ENCODE results near the gene GPC6.
A peak's percentile ranks its signal among the peaks of the same experiment; 100 is the strongest.

GPC6 gene

GRCh38 chr13:94322925-94323763 is 1096.5 kb downstream of the GPC6 start:
- peaks cover 39% of the 10 kb centered on the region for H3K4me1 Mint-ChIP-seq
- peak overlapping the region; percentile 53 for H3K4me3 Mint-ChIP-seq
- H3K9me3 Mint-ChIP-seq, result peaks cover 8% of the 10 kb centered on the region
- peak overlapping the region; percentile 94 for H3K27ac Mint-ChIP-seq
- DNase-seq (ENCODE audit: low spot score in 2 of 2) (no peak), ATAC-seq (no peak)
- H3K36me3 Mint-ChIP-seq, result no peaks in the 10 kb centered on the region

GRCh38 chr13:94323764-94324758 is 1097.5 kb downstream of the GPC6 start:
- Mint-ChIP-seq H3K27ac (peak overlapping the region; percentile 94), H3K4me1 (peaks cover 42% of the 10 kb centered on the region), H3K4me3 (peak overlapping the region; percentile 53), H3K9me3 (peaks cover 8% of the 10 kb centered on the region), H3K36me3 (no peaks in the 10 kb centered on the region)
- DNase-seq (ENCODE audit: low spot score in 2 of 2) (no peak), ATAC-seq (peak; percentile 87)

- Mint-ChIP-seq H3K9me3 (peaks cover 11% of the 10 kb centered on the region), H3K27ac (peak overlapping the region; percentile 94), H3K4me1 (peaks cover 48% of the 10 kb centered on the region), H3K36me3 (no peaks in the 10 kb centered on the region), H3K4me3 (no peak overlapping the region)
- DNase-seq (ENCODE audit: low spot score in 2 of 2), result no peak
- no peak for ATAC-seq
Measured at GRCh38 chr13:94324767-94325540, 1098.3 kb downstream of the GPC6 start.

- no peaks in the 10 kb centered on the region for H3K36me3 Mint-ChIP-seq
- no peak for DNase-seq (ENCODE audit: low spot score in 2 of 2)
- H3K9me3 Mint-ChIP-seq, result peaks cover 11% of the 10 kb centered on the region
- H3K4me1 Mint-ChIP-seq, result peaks cover 55% of the 10 kb centered on the region
- ATAC-seq, result no peak
- H3K4me3 Mint-ChIP-seq, result no peak overlapping the region
- H3K27ac Mint-ChIP-seq, result no peak overlapping the region
Measured at GRCh38 chr13:94325650-94326049, 1099.0 kb downstream of the GPC6 start.

- peaks cover 57% of the 10 kb centered on the region for H3K4me1 Mint-ChIP-seq
- peaks cover 8% of the 10 kb centered on the region for H3K9me3 Mint-ChIP-seq
- H3K4me3 Mint-ChIP-seq, result peak overlapping the region; percentile 48
- H3K27ac Mint-ChIP-seq, result peak overlapping the region; percentile 18
- DNase-seq (ENCODE audit: low spot score in 2 of 2) (no peak), ATAC-seq (peak; percentile 85)
- H3K36me3 Mint-ChIP-seq, result no peaks in the 10 kb centered on the region
Measured at GRCh38 chr13:94327318-94327717, 1100.7 kb downstream of the GPC6 start.

GRCh38 chr13:94328381-94329041 is 1101.9 kb downstream of the GPC6 start:
- Mint-ChIP-seq H3K36me3 (no peaks in the 10 kb centered on the region), H3K4me1 (peaks cover 51% of the 10 kb centered on the region), H3K4me3 (no peak overlapping the region), H3K9me3 (peaks cover 8% of the 10 kb centered on the region), H3K27ac (no peak overlapping the region)
- DNase-seq (ENCODE audit: low spot score in 2 of 2) (no peak), ATAC-seq (no peak)

- DNase-seq (ENCODE audit: low spot score in 2 of 2) (no peak), ATAC-seq (no peak)
- H3K4me3 Mint-ChIP-seq, result peak overlapping the region; percentile 25
- H3K9me3 Mint-ChIP-seq, result peaks cover 8% of the 10 kb centered on the region
- H3K4me1 Mint-ChIP-seq, result peaks cover 44% of the 10 kb centered on the region
- H3K36me3 Mint-ChIP-seq, result no peaks in the 10 kb centered on the region
- peak overlapping the region; percentile 87 for H3K27ac Mint-ChIP-seq
Measured at GRCh38 chr13:94329277-94329676, 1102.7 kb downstream of the GPC6 start.

GRCh38 chr13:94329754-94330551 is 1103.3 kb downstream of the GPC6 start:
- ATAC-seq (peak; percentile 76), DNase-seq (ENCODE audit: low spot score in 2 of 2) (no peak)
- H3K36me3 Mint-ChIP-seq, result no peaks in the 10 kb centered on the region
- peaks cover 8% of the 10 kb centered on the region for H3K9me3 Mint-ChIP-seq
- H3K4me3 Mint-ChIP-seq, result peak overlapping the region; percentile 25
- peaks cover 38% of the 10 kb centered on the region for H3K4me1 Mint-ChIP-seq
- peak overlapping the region; percentile 87 for H3K27ac Mint-ChIP-seq

- no peak overlapping the region for H3K4me3 Mint-ChIP-seq
- no peak for ATAC-seq
- no peak for DNase-seq (ENCODE audit: low spot score in 2 of 2)
- H3K36me3 Mint-ChIP-seq, result no peaks in the 10 kb centered on the region
- H3K27ac Mint-ChIP-seq, result no peak overlapping the region
- peaks cover 8% of the 10 kb centered on the region for H3K9me3 Mint-ChIP-seq
- peaks cover 37% of the 10 kb centered on the region for H3K4me1 Mint-ChIP-seq
Measured at GRCh38 chr13:94330552-94331071, 1104.0 kb downstream of the GPC6 start.

GRCh38 chr13:94331281-94331680 is 1104.7 kb downstream of the GPC6 start:
- Mint-ChIP-seq H3K4me1 (peaks cover 36% of the 10 kb centered on the region), H3K27ac (no peak overlapping the region), H3K36me3 (no peaks in the 10 kb centered on the region), H3K9me3 (peaks cover 8% of the 10 kb centered on the region), H3K4me3 (no peak overlapping the region)
- DNase-seq (ENCODE audit: low spot score in 2 of 2) (no peak), ATAC-seq (no peak)

- Mint-ChIP-seq H3K4me1 (peaks cover 24% of the 10 kb centered on the region), H3K27ac (no peak overlapping the region), H3K4me3 (no peak overlapping the region), H3K36me3 (no peaks in the 10 kb centered on the region), H3K9me3 (peaks cover 2% of the 10 kb centered on the region)
- no peak for DNase-seq (ENCODE audit: low spot score in 2 of 2)
- ATAC-seq, result no peak
Measured at GRCh38 chr13:94332359-94333096, 1105.9 kb downstream of the GPC6 start.

- ATAC-seq, result no peak
- Mint-ChIP-seq H3K36me3 (no peaks in the 10 kb centered on the region), H3K9me3 (peaks cover 2% of the 10 kb centered on the region), H3K4me1 (peaks cover 16% of the 10 kb centered on the region), H3K4me3 (no peak overlapping the region), H3K27ac (no peak overlapping the region)
- DNase-seq (ENCODE audit: low spot score in 2 of 2), result no peak
Measured at GRCh38 chr13:94333131-94333820, 1106.7 kb downstream of the GPC6 start.
